Measurements from ENCODE around the gene DIP2C.
"Not testable (repeated sequence)": the region's sequence is repeated elsewhere in the genome, so short reads cannot be mapped to it uniquely, and the experiment has no call there.

The DIP2C gene

DNA sequence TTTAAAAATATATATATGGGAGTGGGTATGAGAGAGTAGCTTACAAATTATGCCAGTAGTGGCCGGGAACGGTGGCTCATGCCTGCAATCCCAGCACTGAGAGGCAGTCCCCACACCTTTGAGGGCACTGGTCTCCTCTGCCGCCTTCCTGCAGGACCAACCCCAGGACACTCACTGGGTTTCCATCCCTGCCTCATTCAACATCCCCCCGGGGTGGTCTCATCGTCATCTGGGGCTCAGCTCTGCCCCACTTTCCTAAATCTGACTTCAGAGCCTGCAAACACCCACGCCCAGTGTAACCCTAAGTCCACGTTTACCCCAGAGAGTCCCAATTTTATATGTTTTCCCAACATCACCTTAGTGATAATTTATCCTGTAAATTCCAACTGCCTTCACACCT lies 96.5 kb downstream of the DIP2C start:
- no peak for DNase-seq

DNA sequence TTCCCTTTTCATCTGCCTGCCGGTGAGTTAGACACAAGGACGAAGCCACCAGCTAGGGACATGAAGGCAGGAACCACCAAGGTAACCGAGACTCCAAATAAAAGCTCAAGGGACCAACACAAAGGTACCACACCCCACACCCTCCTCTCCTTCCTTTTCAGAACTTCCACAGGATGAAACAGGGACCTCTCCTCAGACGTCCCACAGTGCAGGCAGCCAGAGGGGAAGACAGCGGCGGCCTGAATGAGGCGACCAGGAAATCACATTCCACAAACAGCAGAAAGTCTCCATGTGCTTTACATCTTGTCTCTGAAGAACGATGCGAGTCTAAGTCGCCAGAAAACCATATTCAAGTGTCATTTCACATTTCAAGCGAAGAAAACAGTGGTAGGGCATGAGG lies 97.8 kb downstream of the DIP2C start:
- DNase-seq: no peak

DNA sequence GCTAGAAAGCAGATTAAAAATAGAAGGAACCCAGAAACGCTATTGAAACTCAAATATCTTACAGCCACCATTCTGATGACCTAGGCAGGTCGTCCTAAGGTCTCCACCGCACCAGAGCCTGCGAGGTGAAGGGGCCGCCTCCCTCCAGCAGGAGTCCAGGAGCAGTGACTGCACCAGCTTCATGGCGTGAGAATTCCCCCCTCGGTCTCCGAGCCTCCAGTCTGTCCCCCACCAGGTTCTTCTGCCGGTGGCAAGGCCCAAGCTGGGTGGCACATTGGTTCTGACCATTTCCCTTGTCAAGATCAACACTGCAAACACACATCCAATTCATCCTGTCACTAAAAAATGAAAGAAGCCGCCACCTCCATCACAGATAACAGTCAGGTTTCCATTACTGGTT lies 98.7 kb downstream of the DIP2C start:
- DNase-seq: no peak

DNA sequence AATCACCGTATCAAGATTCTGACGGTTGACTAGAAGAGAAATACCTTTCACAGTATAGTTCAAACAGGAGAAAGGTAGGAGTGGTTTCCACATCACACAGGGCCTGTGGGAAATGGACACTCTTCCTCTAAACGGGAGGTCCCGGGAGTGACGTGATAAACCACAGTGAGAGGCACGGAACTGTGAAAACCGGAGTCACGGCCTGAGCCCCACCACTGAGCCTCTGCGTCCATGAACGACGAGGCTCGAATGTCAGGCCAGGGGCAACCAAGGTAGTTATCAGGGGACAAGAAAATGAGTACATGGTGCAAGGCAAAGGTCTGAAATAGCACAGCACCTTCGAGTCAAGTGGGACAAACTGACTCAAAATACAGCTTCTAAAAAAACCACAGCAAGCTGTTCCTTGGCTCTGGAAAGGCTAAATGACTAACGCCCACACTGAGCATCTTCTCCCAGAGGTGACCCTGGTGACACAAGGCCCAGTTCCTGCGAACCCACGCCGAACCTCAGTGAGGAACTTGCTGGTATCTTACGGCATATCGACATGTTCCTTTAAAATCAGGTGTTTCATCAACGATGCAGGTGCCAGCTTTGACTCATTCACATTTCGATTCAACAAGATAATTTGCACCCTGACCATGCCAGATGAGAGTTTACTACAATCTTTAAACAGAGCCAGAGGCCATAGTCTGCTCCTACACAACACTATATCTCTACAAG lies 99.3 kb downstream of the DIP2C start:
- no peak for DNase-seq

DNA sequence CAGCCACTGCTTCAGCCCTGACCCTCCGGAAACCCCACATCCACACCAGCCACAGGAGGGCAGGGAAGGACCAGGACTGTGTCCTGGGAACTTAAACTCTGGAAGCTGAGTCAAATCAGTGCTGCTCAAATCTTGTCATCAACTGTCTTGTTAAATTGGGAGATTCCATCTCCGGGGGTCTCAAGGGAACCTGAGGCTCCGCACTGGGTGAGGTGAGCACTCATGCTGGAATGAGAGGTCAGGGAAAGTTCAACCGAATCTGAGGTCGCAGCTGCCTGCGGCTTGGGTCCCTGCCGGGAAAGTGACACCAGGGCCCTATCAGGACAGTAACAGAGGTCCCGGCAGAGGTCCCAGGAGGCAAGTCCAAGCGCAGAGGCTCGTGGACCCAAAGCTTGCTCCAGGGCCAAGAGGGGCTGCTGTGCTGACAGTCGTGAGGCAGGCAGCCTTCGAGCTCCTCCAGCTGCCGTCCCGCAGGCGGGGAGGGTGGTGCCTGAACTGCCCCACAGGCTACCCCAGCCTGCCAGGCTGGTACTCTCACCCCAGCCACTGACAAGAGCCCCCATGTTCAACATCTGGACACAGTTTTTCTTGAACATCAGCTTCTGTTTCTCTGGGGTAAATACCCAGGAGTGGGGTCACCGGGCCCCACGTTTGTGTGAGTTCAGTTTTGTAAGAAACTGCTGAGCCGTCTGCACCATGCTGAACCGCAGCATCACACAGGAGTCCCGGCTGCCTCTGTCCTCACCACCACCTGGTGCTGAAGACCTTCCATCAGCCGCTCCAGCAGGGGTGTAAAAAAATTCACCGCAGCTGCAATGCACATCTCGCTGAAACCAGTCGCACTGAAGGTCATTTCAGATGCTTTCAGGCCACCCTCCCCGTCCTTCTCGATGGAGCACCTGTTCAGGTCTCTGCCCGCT lies 101.0 kb downstream of the DIP2C start:
- DNase-seq: no peak

DNA sequence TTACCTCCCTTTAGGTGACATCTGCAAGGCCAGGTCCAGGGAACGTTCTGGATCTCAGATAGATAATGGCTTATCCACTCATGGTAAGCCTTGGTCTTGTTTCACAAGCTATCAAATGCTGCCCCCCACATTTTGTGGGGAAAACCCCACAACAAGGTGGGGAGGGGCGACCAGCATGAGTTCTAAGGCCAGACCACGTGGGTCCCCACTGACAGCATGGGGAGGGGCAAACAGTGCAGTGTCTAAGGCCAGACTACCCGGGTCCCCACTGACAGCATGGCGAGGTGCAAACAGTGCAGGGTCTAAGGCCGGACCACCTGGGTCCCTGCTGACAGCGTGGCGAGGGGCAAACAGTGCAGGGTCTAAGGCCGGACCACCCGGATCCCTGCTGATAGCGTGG lies 102.8 kb downstream of the DIP2C start:
- no peak for DNase-seq

DNA sequence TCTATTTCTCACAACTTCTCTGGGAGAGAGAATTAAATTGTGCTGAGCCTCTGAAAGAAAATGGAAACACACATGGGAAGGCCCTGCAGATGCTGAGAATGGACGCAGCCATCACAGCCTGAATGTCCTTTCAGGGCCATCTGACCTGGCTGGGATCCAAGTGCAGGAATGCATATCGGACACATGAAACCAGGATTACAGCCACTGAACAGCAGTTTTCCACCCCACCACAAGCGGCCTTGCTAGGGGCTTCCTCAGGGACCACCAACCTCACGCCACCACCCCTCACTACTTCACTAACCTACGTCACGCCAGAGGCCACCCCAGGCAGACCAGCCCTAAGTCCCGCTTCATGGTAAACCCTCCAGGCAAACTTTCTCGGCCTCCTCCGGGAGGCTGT lies 103.3 kb downstream of the DIP2C start:
- no peak for DNase-seq

DNA sequence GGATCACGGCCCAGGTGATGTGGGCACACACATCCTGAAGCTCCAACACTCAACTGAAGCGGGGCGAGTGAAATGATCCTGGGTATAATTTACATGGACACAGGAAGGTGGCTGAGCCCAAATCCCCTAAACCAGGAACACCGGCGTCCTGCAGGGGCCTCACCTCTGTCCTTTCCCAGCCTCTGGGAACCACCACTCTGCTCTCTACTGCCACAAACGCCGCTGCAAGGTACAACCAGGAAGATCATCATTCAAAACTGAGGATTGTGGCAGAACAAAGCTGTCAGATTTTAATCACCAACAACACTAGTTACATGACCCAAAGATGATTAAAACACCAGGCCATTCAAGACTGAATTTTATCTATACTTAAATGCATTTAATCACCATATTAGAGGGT lies 104.0 kb downstream of the DIP2C start:
- no peak for DNase-seq

DNA sequence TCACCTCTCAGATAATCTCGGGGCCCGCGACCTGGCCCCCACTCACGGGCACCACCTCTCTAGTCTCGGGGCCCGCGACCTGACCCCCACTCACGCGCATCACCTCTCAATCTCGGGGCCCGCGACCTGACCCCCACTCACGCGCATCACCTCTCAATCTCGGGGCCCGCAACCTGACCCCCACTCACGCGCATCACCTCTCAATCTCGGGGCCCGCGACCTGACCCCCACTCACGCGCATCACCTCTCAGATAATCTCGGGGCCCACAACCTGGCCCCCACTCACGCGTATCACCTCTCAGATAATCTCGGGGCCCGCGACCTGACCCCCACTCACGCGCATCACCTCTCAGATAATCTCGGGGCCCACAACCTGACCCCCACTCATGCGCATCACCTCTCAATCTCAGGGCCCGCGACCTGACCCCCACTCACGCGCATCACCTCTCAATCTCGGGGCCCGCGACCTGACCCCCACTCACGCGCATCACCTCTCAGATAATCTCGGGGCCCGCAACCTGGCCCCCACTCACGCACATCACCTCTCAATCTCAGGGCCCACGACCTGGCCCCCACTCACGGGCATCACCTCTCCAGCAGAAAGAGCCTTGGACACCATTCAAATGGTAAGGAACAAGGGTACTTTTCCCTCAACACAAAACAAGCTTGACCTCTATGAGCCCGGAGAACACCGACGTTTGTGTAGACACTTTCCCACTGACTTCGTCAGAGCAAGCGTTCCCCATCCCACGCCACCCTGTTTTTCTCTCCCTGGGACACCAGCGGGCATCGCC lies 104.8 kb downstream of the DIP2C start:
- not testable (repeated sequence) for DNase-seq

DNA sequence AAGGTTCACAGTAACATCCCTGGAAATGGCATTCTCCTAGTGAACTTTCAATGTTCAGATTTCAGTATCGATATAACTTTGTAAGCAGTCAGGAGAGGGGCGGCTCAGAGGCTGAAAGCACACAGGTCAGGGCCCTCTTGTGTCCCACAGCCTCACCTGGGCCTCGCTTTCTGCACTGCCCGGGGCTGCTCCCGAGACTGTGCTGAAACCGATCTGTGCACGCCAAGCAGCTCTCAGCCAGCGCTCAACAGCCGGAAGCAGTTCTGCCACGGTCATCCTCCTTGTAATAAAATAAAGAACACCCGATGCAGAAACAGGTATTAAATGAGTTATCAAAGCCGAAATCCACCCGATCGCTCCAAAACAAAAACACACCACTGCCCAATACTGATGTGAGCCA lies 106.0 kb downstream of the DIP2C start:
- no peak for DNase-seq

DNA sequence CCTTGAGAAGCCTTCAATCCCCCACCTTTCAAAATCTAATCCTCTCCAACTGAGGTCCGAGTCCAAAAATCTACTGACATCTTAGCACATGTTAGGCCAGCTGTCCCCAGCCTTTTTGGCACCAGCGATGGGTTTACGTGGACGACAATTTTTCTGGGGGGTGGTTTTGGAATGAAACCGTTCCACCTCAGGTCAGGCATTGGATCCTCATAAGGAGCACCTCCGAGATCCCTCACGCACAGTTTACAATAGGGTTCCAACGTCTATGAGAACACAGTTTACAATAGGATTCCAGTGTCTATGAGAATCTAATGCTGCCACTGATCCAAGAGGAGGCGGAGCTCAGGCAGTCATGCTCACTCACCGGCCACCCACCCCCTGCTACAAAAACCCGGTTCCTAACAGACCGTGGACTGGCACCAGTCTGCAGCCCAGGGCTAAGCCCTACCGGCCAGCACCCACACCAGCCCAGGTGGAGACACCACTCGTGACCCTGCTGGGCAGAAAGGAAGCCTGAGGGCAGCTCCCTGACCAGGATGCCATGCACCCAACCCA lies 107.6 kb downstream of the DIP2C start:
- DNase-seq: no peak

DNA sequence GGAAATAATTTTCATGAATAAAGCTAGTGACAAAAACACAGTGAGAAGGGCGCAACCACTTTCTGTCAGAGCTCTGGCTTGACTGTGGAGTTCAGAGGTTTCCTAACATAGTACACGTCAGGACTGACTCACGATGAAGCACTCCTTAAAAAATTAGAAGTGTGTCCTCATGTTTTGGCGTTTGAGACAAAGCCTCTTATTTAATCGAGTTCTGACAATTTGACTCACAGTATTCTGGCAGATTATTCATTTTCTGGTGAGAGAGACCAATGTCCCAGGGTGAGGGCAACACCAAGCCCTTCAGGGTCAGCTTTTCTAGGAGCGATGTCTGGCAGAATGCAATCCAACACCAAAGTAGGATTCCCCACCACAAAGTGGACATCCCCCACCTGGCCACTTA lies 108.7 kb downstream of the DIP2C start:
- no peak for DNase-seq

DNA sequence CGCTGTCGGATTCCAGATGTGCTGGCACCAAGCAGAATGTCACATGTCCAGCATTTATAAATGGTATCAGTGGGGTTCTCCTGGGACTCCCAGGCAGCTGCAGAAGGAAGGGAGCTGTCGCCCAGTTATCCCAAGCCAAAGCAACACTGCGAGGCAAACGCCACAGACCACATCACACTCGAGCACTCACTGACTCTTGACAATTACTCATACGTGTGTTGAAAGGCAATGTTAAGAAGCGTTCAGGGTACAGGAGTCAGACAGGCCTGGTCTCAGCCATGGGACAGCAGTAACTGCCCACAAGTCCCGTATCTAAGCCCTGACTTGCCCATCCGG lies 113.4 kb downstream of the DIP2C start:
- DNase-seq: no peak

DNA sequence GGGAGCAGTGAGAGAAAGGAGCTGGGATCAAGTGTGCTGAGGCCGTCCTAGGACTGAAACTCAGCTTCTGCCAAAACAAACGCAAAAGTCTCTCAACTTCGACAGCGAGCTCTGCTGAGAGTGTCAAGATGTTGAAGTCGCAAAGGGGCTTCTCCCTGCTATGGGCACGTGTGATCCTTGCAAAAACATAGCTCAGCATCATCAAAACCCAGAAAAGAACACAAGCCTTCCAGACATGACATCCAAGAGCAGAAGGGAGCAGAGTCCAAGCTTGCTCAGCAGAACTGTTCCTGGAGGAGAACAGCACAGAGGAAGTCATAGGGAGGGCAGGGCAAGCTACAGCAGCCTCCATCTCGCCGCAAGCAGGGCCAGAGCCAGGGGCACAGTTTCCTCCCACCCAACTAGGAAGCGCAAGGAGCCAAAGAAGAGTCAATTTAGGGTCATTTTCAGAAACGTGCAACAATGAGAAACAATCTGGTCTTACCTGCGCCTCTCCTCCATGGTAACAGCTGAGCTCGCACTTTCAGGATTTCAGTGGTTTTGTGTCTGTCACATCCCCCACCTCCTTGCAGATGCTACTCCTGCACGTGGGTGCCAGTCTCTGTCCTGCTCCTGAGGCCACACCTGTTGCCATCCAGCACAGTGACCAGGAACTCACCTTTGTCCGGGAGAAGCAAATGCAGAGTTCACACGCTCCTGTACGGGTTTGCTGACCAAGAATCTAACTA lies 113.9 kb downstream of the DIP2C start:
- no peak for DNase-seq

DNA sequence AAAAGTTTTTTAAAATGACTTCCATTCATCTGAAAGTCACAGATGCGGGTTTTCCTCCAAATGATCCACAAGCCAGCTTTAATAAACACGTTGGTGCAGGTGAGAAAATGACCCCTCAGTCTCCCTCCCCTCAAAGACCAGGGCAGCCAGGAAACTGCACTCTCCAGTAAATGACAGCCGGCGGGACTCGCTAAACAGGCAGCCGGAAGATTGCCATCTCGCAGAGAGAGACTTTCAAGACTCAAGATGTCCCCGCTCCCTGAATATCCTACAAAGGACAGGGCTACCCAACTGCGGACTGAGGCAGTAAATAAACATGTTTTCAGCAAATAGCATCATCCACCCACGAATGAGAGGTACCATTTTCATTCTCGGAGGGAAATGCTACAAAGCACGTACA lies 116.8 kb downstream of the DIP2C start:
- no peak for DNase-seq

DNA sequence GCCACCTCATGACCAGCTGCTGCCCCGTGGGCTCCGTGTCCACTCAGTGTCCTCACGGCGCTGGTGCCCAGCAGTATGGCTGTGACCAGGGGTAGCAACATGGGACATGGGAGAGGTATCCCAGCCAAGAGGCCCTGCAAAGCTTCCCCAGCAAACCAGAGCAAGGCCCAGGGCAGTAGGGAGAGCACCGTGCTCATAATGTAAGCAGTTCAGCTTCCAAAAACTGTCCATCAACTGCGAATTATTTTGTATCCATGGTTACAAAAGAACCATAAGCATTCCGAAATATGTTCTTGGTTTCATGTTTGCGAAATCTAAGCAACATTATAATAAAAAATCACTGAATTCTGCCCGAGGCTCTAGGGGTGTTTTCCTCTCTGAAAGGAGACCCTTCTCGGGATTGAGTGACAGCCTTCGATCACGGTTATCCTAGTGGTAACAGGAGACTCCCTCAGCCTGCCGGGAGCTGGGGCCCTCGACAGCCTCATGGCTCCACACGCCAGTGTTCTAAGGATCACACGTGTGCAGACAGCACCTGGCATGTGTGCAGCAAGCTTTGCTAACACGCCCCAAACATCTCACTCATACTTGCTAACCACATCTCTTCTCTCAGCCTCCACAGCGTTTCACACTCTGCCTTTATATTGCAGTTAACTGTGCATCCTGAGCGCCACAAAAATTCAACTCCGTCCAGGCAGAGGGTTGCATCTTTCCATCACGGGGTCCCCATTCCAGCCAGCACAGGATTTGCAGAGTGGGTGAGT lies 117.6 kb downstream of the DIP2C start:
- no peak for DNase-seq

DNA sequence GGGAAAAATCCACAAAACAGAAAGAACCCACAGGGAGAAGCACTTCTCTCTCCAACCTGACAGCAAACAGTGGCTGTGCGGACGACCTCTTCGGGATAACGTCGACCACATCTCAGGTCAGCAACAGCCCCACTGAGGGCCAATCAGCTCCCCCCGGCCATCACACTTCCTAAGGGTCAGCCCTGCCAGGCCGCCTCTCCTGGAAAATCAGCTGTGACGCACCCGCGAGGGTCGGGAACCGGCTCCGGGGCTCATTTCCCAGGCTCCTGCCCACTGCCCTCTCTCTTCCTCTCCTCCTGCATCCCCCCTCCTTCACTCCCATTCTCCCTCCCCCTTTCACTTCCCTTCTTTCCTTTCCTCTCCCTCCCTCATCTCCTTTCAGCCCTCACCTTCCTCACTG lies 118.3 kb downstream of the DIP2C start:
- DNase-seq: no peak

DNA sequence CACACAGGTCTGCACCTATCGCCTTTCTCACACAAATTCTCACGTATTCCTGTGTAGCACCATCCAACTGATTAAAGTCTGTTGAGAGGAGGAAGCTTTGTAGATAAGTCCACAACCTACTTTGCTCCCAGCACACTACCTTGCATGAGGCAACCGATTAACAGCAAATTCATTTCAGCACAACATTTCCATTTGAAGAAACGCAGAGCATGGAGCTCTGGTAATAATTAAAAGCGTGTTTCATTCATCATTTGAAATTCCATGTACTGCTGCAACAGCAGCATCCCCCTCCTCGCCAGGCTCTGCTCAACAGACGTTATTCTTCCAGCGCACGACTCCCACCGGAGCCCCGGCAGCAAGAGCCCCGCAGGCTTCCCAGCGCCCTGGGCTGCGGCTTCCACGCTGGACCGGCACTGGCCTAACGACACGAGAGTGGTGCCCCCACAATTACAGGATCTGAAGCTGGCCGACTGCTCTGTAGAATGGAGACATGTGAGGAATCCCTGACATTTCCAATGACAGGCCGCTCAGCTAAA lies 118.8 kb downstream of the DIP2C start:
- no peak for DNase-seq

DNA sequence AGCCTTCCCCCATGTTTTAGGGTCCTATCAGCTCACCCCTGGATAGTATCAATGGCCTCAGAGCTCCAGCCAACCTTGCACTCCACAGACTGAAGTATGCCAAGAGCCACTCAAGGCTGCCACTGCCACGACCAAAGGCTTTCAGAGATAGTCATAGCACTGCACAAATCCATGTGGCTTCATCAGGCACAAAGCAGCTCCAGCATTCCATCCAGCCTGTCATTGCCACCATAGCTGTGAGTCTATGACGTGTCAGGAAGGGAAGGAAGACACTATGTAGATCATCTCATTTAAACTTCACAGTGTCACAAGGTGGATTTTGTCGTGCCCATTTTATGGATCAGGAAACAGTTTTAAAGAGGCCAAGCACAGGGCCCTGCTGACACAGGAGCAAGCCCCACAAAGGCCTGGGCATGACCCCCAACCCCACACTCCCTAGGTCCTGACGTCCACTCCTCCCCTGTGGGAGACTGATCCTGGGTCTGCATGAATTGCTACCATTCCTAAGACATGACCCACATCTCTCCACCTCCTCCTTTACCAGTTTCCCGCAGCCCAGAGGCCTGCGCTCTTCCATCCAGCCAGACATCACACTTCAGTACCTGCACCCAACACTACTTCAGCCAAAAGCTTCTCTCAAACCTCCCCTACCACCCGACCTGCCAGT lies 119.4 kb downstream of the DIP2C start:
- DNase-seq: no peak

DNA sequence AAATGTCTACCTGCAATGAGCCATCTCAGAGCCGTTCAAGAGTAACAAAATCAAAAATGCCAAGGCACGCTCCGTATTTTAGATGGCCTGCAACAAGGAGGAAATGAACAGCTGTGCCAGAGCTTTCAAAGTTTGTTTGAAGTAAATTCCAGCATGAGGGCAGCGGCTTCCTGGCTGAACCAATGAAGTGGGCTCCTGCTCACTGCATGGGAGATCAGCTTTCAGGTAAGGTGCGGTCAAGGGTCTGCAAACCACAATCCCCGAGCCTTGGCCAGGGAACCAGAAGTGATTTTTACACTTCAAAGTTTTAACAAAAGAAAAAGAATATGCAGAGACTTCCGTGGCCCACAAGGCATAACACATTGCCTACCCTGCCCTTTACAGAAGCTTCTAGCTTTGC lies 120.6 kb downstream of the DIP2C start:
- DNase-seq: no peak

DNA sequence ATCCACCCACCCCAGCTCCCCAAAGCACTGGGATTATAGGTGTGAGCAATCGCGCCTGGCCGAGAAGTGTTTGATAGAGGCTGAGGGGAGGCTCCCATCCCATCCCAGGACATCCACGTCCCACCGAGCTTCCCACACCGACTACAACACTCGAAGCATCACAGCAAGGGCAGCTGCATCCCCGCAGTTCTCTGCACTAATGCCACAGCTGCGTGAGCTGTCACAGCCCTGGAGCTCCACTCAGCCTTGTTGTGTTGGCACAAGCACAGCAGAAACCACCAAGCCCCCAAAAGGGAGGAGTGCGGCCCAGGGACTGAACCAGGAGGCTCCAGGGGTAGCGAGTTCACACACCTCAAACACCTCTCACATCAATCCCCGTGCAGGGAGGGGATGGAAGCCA lies 121.6 kb downstream of the DIP2C start:
- DNase-seq: no peak
